LNCaP clone FGC (cell line): ENCODE data around the gene ABCA7.

Experiments used
- DNase-seq: peaks from one replicate; pipeline ENCODE4 v3.0.0-alpha.2; 2011; ENCODE audit warnings: low read depth
- H3K4me3 ChIP-seq: 2 replicates; pipeline ENCODE4 v1.5.1; 2011; ENCODE audit warnings: mild to moderate bottlenecking, low read depth, low read length, control low read depth
- TF ChIP-seq, protein P1 (sequence below): IDR thresholded peaks from 2 replicates; pipeline ENCODE4 v1.5.1; 2012; ENCODE audit warnings: mild to moderate bottlenecking; ENCODE audit not compliant: control insufficient read depth, insufficient read depth; ENCODE audit errors: extremely low read depth

ABCA7 gene

DNA sequence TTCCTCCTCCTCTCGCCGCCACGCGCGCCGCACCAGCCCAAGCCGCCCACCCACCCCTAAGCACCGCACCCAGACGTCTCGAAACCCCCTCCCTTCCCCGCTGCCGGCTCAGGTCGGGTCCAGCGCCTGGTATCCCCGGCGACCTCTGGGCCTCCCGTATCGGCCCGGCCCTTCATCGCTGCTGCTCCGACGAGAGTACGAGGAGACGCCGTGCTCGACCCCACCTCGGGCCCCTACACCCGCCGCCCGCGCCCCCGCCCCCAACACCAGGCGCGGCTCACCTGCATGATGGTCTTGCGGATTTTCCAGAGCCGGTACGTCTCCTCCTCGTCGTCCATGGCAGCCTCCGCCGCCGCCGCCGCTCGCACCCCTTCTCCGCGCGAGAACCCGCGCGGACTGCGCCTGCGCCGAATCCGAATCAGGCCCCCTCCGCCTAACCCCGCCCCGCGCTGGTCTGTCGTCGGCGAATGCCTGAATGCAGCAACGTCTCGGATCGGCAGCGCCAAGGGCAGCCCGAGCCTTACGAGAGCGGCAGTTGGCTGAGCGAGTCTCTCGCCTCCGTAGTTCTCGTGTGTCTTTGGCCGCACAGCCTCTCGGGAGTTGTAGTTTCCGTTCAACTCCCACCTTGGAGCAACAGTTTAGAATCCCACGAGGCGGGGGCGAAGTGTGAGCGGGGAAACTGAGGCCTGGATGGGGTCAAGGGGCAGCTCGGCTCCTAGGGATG lies 55.2 kb downstream of the ABCA7 start, which contains the start of gene POLR2E:
POLR2E (minus strand) TSS at position 398 of the 724 bp plus-strand sequence; CDS start at position 338, 60 bp downstream.
- TF ChIP-seq, protein P1, sequence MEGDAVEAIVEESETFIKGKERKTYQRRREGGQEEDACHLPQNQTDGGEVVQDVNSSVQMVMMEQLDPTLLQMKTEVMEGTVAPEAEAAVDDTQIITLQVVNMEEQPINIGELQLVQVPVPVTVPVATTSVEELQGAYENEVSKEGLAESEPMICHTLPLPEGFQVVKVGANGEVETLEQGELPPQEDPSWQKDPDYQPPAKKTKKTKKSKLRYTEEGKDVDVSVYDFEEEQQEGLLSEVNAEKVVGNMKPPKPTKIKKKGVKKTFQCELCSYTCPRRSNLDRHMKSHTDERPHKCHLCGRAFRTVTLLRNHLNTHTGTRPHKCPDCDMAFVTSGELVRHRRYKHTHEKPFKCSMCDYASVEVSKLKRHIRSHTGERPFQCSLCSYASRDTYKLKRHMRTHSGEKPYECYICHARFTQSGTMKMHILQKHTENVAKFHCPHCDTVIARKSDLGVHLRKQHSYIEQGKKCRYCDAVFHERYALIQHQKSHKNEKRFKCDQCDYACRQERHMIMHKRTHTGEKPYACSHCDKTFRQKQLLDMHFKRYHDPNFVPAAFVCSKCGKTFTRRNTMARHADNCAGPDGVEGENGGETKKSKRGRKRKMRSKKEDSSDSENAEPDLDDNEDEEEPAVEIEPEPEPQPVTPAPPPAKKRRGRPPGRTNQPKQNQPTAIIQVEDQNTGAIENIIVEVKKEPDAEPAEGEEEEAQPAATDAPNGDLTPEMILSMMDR: no peak
- peak within 1 kb of the TSS; percentile 97 for H3K4me3 ChIP-seq
- DNase-seq: peak; percentile 94

DNA sequence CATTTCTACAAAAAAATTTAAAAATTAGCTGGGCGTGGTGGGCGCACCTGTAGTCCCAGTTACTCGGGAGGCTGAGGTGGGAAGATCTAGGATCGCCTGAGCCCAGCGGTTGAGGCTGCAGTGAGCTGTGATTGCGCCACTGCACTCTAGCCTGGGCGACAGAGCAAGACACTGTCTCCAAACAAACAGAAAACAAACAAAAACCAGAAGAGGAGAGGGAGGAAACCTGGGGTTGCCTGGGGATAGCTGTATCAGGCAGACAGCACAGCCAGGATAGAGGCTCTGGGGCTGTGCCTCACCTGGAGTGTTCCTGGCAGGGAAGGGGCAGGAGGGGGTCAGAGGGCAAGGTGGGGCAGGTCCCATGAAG lies 57.9 kb downstream of the ABCA7 start:
- no peak overlapping the region for H3K4me3 ChIP-seq
- DNase-seq: peak; percentile 50
- TF ChIP-seq, protein P1: no peak

DNA sequence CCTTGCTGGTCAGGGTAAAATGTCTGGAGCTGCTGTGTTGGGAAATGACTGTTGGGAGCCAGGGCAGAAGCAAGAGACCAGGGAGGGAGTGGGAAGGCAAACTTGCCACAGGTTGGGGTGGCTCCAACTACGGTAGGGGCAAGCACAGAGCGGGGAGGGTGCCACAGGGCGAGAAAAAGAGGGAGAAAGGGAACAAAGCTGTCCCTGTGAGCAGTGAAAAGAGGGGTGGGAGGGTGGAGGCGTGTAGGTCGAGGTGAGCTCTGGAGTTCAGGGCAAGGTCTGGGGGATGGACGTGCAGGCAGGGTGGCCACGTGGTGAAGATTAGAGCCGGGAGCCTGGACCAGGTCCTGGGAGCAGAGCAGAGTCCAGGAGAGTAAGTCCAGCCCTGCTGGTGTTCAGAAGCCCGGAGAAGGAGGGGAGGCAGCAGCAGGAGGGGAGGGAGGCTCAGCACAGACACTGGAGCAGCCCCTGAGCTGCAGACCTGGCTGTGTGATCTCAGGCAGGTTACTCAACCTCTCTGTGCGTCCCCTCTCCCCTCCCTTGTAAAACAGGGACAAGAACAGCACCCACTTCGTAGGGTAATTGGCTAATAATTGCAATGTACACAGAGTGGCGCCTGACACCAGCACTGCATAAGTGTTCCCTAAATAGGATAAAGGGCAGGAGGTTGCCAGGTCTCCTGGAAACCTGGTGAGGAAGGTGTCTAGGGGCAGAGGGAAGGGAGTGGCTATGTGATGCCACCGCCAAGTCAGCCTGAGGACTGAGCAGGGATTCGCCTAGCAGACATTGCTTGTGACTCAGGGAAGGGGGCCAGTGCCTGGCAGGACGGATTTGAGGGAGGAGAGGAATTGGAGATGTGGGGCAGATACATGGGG lies 58.5 kb downstream of the ABCA7 start:
- H3K4me3 ChIP-seq: no peak overlapping the region
- TF ChIP-seq, protein P1: 0 out of 2 replicates have a peak, but pooled peaks have one; percentile 8
- DNase-seq: peak; percentile 66

DNA sequence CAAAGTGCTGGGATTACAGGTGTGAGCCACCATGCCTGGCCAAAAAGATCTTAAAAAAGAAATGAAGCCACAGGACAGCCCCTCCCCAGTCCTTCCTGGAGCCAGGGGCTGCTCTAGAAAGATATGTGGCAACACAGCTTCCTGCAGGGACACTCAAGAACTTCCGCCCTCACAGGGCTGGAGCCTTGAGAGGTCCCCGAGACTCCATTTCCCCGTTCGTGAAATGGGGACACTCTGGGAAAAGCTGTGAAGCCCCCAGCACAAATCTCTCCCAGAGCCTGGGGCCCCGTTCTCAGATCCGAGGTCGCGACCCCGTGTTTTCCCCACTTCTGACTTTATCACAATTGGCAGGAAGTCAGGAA lies 61.4 kb downstream of the ABCA7 start:
- TF ChIP-seq, protein P1: no peak
- no peak overlapping the region for H3K4me3 ChIP-seq
- DNase-seq: no peak

DNA sequence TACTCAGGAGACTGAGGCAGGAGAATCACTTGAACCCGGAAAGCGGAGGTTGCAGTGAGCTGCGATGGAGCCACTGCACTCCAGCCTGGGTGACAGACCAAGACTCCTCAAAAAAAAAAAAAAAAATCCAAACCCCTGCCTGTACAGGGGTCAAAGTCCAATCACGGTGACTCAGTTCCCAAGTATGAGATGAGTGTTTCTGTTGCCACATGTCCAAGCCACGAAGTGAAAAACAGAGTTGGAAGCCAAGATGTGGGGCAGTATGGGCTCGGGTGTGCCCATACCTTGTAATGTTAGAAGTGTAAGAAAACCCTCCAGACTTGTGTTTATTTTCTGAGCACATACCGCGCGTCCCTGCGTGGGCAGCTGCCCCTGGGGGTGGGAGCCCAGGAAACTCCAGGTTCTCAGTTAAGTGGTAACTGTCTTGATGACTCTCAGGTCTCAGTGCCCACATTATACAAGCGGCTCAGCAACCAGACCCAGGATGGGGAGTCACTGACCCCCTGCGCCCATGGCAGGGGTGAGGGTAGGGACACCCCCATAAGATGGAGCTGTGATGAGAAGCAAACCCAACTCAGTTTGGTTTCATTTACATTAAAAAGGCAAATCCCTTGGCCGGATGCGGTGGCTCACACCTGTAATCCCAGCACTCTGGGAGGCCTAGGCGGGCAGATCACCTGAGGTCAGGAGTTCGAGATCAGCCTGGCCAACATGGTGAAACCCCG lies 62.7 kb downstream of the ABCA7 start:
- TF ChIP-seq, protein P1: no peak
- no peak for DNase-seq
- H3K4me3 ChIP-seq: no peak overlapping the region

DNA sequence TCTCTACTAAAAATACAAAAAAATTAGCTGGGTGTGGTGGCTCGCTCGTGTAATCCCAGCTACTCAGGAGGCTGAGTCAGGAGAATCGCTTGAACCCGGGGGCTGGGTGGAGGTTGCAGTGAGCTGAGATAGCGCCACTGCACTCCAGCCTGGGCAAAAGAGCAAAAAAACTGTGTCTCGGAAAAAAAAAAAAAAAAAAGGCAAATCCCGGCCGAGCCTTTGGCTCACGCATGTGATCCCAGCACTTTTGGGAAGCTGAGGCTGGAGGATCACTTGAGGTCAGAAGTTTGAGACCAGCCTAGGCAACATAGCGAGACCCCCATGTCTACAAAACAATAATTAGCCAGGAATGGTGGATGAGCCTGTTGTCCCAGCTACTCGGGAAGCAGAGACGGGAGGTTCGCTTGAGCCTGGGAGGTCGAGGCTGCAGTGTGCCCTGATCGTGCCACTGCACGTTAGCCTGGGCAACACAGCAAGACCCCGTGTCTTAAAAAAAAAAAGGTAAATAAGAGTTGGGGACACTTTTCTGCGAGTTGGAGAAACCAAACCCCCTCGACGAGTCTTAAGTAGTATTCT lies 63.3 kb downstream of the ABCA7 start:
- TF ChIP-seq, protein P1: no peak
- H3K4me3 ChIP-seq: peak overlapping the region; percentile 40
- DNase-seq: no peak
